K562 (cell line): ENCODE data around the gene PRMT5. TPM values are rescaled to one million over a fixed set of nuclear protein-coding genes. Genes with fewer than 3 reads are reported as not detected.

Source experiments
- ATAC-seq: fragments of 200-7000 bp; cut with Tn5 transposase; 3 replicates; pipeline ENCODE4 v1.9.1; 2020; ENCODE audit warnings: moderate library complexity
- BruUV-seq: library from RNA; stranded (reverse); fragments of 400-500 nt; replicated peaks from 2 replicates; lab custom pipeline; 2021; lab: Mats Ljungman, UMichigan
- CTCF ChIA-PET: fragments of 300-600 bp; formaldehyde crosslinking; extraction: SDS; loops from one replicate; lab custom pipeline; 2021; ENCODE audit warnings: low intra/inter-chr PET ratio; lab: Yijun Ruan, JAX
- POLR2A ChIA-PET: fragments of 300-600, 350-650 bp; sonication (Branson Sonifier 250); formaldehyde crosslinking; extraction: SDS; loops from one replicate; lab custom pipeline; 2021; ENCODE audit warnings: antibody characterized with exemption, inconsistent platforms; lab: Yijun Ruan, JAX
- DNase-seq, 4 experiments: peaks; one replicate each; pipeline versions ENCODE4 v3.0.0 to v3.0.0-alpha.2; 2011 to 2018; ENCODE audit warnings: low spot score in 3 of 4, mixed read lengths in 3 of 4; ENCODE audit errors: extremely low read depth in 1 of 4
- FAIRE-seq: peaks from 2 replicates; lab custom pipeline; 2011; peaks lifted over from hg19 to GRCh38; lab: Jason Lieb, UNC
- H2AFZ ChIP-seq: 2 replicates; pipeline ENCODE4 v1.6.0; 2011; ENCODE audit warnings: low read depth, low read length, control low read depth, inconsistent platforms
- H3K27ac ChIP-seq: fragments of 200-600 bp; 3 replicates; pipeline ENCODE4 v1.8.0; 2011; ENCODE audit warnings: low read depth, mild to moderate bottlenecking, control low read depth, inconsistent platforms, low read length, moderate library complexity, mixed read lengths; ENCODE audit errors: extremely low read depth
- H3K27me3 ChIP-seq, 2 experiments: fragments of 300-600 bp in 1 of 2; 2 replicates in 1 of 2; 3 replicates in 1 of 2; pipeline versions ENCODE4 v1.6.0 to v1.8.0; 2011; ENCODE audit warnings: inconsistent platforms in 2 of 2, low read length in 2 of 2, mild to moderate bottlenecking in 1 of 2, mixed read lengths in 1 of 2, moderate library complexity in 1 of 2; ENCODE audit not compliant: control insufficient read depth in 2 of 2, insufficient read depth in 2 of 2
- H3K36me3 ChIP-seq: fragments of 300-600 bp; 3 replicates; pipeline ENCODE4 v1.8.0; 2011; ENCODE audit warnings: mild to moderate bottlenecking, low read length, inconsistent platforms; ENCODE audit not compliant: control insufficient read depth, insufficient read depth
- H3K4me1 ChIP-seq, 2 experiments: fragments of 200-600 bp in 1 of 2; replicated peaks in 1 of 2; 2 replicates in 1 of 2; 3 replicates in 1 of 2; pipeline versions ENCODE4 v1.5.1 to v1.8.0; 2011; ENCODE audit warnings: inconsistent platforms in 2 of 2, low read length in 2 of 2, mild to moderate bottlenecking in 1 of 2, mixed read lengths in 1 of 2, moderate library complexity in 1 of 2; ENCODE audit not compliant: control insufficient read depth in 2 of 2, insufficient read depth in 2 of 2
- H3K4me2 ChIP-seq: 2 replicates; pipeline ENCODE4 v1.6.1; 2011; ENCODE audit warnings: low read length, control low read depth, inconsistent platforms, mixed read lengths; ENCODE audit not compliant: insufficient read depth
- H3K4me3 ChIP-seq: fragments of 200-600 bp; sonication (generic), shearing (Covaris generic); 2 replicates; pipeline ENCODE4 v1.5.1; 2016; ENCODE audit warnings: control low read depth, inconsistent platforms
- H3K79me2 ChIP-seq: fragments of 200-600 bp; 3 replicates; pipeline ENCODE4 v1.8.0; 2011; ENCODE audit warnings: low read length, inconsistent platforms; ENCODE audit not compliant: control insufficient read depth, insufficient read depth
- H3K9ac ChIP-seq, 2 experiments: 2 replicates each; pipeline versions ENCODE4 v1.6.0 to v1.6.1; 2011; ENCODE audit warnings: low read depth in 2 of 2, low read length in 2 of 2, control low read depth in 1 of 2, inconsistent platforms in 1 of 2, mild to moderate bottlenecking in 1 of 2, mixed read lengths in 1 of 2; ENCODE audit not compliant: insufficient read depth in 1 of 2
- H3K9me1 ChIP-seq: one replicate; pipeline ENCODE4 v1.6.0; 2011; ENCODE audit warnings: inconsistent platforms, mild to moderate bottlenecking, low read length, moderate library complexity; ENCODE audit not compliant: control insufficient read depth, insufficient read depth
- H3K9me3 ChIP-seq: replicated peaks from 2 replicates; pipeline ENCODE4 v1.5.1; 2011; ENCODE audit warnings: low read depth, low read length, inconsistent platforms; ENCODE audit not compliant: control insufficient read depth, insufficient read depth
- H4K20me1 ChIP-seq: replicated peaks from 2 replicates; pipeline ENCODE4 v1.6.1; 2011; ENCODE audit warnings: low read length, inconsistent platforms, mixed read lengths; ENCODE audit not compliant: control insufficient read depth, insufficient read depth
- BDP1 ChIP-seq: IDR thresholded peaks from 3 replicates; pipeline ENCODE4 v1.6.1; 2011; ENCODE audit not compliant: insufficient read length, insufficient read depth
- CBFA2T3 ChIP-seq: fragments of 450-650 bp; IDR thresholded peaks from 2 replicates; pipeline ENCODE4 v1.6.1; 2017
- DMBX1 ChIP-seq: fragments of 250-450 bp; sonication (Bioruptor Pico); IDR thresholded peaks from 2 replicates; pipeline ENCODE4 v1.8.0; 2022; ENCODE audit warnings: inconsistent platforms, mild to moderate bottlenecking, moderate library complexity, borderline replicate concordance
- FOXA1 ChIP-seq: fragments of 450-650 bp; IDR thresholded peaks from 2 replicates; pipeline ENCODE4 v1.6.1; 2016; ENCODE audit warnings: mild to moderate bottlenecking, borderline replicate concordance
- FOXA3 ChIP-seq, 2 experiments: fragments of 450-650 bp in 1 of 2; sonication (generic) in 1 of 2; formaldehyde crosslinking; IDR thresholded peaks in 1 of 2; conservative IDR thresholded peaks in 1 of 2; 2 replicates each; pipeline versions ENCODE4 v1.4.0 to v1.8.0; 2020 to 2022; ENCODE audit warnings: mild to moderate bottlenecking in 2 of 2, missing genetic modification reagents in 1 of 2
- HOXB6 ChIP-seq: fragments of 250-450 bp; sonication (Bioruptor Pico); IDR thresholded peaks from 2 replicates; pipeline ENCODE4 v1.5.1; 2022; ENCODE audit warnings: mild to moderate bottlenecking, borderline replicate concordance
- TAL1 ChIP-seq: fragments of 450-650 bp; IDR thresholded peaks from 2 replicates; pipeline ENCODE4 v1.6.1; 2016; ENCODE audit warnings: mild to moderate bottlenecking
- TCF3 ChIP-seq: sonication (generic); formaldehyde crosslinking; IDR thresholded peaks from 2 replicates; pipeline ENCODE4 v1.4.0; 2020; ENCODE audit warnings: mild to moderate bottlenecking, missing genetic modification reagents
- WGBS: fragments of 100-300 bp; shearing (Covaris generic); methylation state at CpG from one replicate; pipeline ENCODE4 v1.1.6; 2016; ENCODE audit warnings: low coverage, mixed read lengths; ENCODE audit not compliant: insufficient coverage; ENCODE audit errors: missing lambda C conversion rate; 5-methylcytosine and 5-hydroxymethylcytosine counted together
- in situ Hi-C: fragments of 300-500 bp; cut with MboI; formaldehyde crosslinking; loops from 4 replicates; pipeline ENCODE4 v1.15.0; 2018; ENCODE audit warnings: inconsistent platforms, mixed read lengths
- intact Hi-C: fragments of 100-400 bp; cut with micrococcal nuclease; formaldehyde crosslinking; loops from 2 replicates; pipeline ENCODE4 v1.14.2; 2022
- polyA plus RNA-seq, 8 experiments: library from polyadenylated mRNA; depleted of rRNA in 4 of 8; stranded (reverse) in 5 of 8; unstranded in 3 of 8; fragments of >200 nt; fragmentation: Nextera tagmentation in 2 of 8; fragmentation: Illumina TruSeq in 1 of 8; extraction: Ambion mirVana in 2 of 8; extraction: Trizol in 1 of 8; gene quantifications; 2 replicates each; pipeline versions ENCODE4 v1.2.1 to v1.2.3, GENCODE V29; 2011 to 2014; ENCODE audit warnings: inconsistent platforms in 1 of 8, missing spikeins in 1 of 8
- total RNA-seq, 7 experiments: library from RNA; depleted of rRNA in 6 of 7; stranded (reverse); fragments of >200 nt in 6 of 7; fragmentation: Illumina TruSeq in 2 of 7; extraction: Trizol in 2 of 7; gene quantifications; 2 replicates each; pipeline versions ENCODE4 v1.2.1 to v1.2.3, GENCODE V29; 2011 to 2021; ENCODE audit warnings: low replicate concordance in 1 of 7
- TF ChIP-seq, protein P1 (sequence below): fragments of 450-650 bp; IDR thresholded peaks from 2 replicates; pipeline ENCODE4 v1.6.1; 2016; ENCODE audit warnings: borderline replicate concordance

The PRMT5 gene
- total and polyA plus RNA-seq, 9 of the 15 experiments (the other 6 are each of a cell fraction or from before 2014, with no cell fraction given) = 114 to 552 (median 222) TPM

DNA sequence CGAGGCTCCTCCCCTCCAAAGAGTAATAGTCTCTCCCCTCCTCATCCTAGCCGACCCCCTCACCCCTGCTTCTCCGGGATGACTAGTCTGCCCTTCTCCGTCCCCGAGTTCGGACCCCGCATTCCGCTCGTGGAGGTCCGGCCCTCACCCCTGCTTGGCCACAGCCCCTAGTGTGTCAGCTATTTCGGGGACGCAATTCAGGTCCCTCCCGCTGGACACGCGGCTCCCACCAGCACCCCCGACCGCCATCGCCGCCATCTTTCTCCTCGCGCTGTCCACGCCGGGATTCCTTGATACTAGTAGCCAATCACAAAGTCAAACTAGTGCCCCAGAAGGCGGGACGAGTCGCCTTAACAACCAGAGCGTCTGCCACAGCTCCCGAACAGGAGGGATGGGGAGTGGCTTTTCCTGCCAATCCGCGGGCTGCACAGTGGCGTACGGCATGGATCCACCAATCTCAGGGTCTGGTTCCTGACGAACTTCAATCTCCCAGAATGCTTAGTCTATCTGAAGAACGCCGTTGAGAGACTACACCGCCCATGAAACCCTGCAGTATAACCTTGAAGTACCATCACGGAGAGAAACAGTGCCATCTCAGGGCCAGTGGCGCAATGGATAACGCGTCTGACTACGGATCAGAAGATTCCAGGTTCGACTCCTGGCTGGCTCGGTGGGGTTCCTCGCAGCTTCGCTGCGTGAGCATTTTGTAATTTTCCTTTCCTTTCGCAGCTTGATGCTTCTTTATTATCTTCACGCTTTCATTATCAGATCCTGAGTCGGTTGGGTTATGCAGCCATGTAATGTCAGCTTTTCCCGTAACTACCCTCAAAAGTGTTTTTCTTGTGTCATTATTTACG, at the start of gene PRMT5 (continued):
- TF ChIP-seq DMBX1 = no peak
- TF ChIP-seq, protein P1, sequence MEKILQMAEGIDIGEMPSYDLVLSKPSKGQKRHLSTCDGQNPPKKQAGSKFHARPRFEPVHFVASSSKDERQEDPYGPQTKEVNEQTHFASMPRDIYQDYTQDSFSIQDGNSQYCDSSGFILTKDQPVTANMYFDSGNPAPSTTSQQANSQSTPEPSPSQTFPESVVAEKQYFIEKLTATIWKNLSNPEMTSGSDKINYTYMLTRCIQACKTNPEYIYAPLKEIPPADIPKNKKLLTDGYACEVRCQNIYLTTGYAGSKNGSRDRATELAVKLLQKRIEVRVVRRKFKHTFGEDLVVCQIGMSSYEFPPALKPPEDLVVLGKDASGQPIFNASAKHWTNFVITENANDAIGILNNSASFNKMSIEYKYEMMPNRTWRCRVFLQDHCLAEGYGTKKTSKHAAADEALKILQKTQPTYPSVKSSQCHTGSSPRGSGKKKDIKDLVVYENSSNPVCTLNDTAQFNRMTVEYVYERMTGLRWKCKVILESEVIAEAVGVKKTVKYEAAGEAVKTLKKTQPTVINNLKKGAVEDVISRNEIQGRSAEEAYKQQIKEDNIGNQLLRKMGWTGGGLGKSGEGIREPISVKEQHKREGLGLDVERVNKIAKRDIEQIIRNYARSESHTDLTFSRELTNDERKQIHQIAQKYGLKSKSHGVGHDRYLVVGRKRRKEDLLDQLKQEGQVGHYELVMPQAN = peak; percentile 97
- TF ChIP-seq, all 486 proteins: peak for 176

- no peak overlapping the region for H3K4me3 ChIP-seq
These were observed 49.3 kb upstream of the PRMT5 start for GRCh38 chr14:22978487-22978837.

More at GRCh38 chr14:22978487-22978837, 49.3 kb upstream of the PRMT5 start:
- Histone ChIP-seq H2AFZ (no peak overlapping the region), H3K9me3 (no peaks in the 10 kb centered on the region), H3K36me3 (no peaks in the 10 kb centered on the region), H3K27ac (no peak overlapping the region), H3K4me2 (no peak overlapping the region), H4K20me1 (no peaks in the 10 kb centered on the region), H3K4me1 (peaks cover 27 to 44% of the 10 kb centered on the region in 2 experiments), H3K79me2 (no peaks in the 10 kb centered on the region), H3K9me1 (no peaks in the 10 kb centered on the region), H3K27me3 (no peaks in the 10 kb centered on the region), H3K9ac (peak overlapping the region in 1 of 2 experiments; percentile 79; a peak in 1 of 4 replicates)
- POLR2A ChIA-PET = interaction anchor here (0.6 kb wide), 1 partner anchor 23 kb away, joined by 3 read pairs; no protein-coding TSS in a partner anchor
- FAIRE-seq (peak; percentile 79), DNase-seq (peak in 2 of 4 experiments; percentile 44 to 60), ATAC-seq (no peak)
- peak; percentile 45 for TF ChIP-seq CBFA2T3
- peak in 1 of 2 experiments; percentile 66; a peak in 2 of 4 replicates for TF ChIP-seq FOXA3 (CRISPR knock-in tag; conservative IDR thresholded peaks at IDR 0.05 in 1 of 2, IDR thresholded peaks at IDR 0.05 in 1 of 2)
- TF ChIP-seq HOXB6 (CRISPR knock-in tag) = no peak
- TF ChIP-seq BDP1 = no peak
- no peak for TF ChIP-seq FOXA1
- TF ChIP-seq TCF3 (CRISPR knock-in tag) = peak; percentile 33; the same call in 1 of the 2 replicates
- TF ChIP-seq TAL1 = peak; percentile 27; the same call in 1 of the 2 replicates
- CTCF ChIA-PET = no interaction called here
- WGBS = 24% methylated on average over 3 of the region's 3 CpGs
- intact Hi-C loops (no loop called here), in situ Hi-C loops (loop anchor here (5.0 kb wide), 1 partner anchor 74 kb away; no protein-coding TSS in a partner anchor)
- BruUV-seq = no TSS peak
